C4-2B (cell line): Measurements from ENCODE around the gene AUNIP.

Experiments used
- ZFX ChIP-seq: fragments of 450-650 bp; IDR thresholded peaks from 2 replicates; pipeline ENCODE4 v1.6.1; 2017
- TF ChIP-seq, protein P1 (sequence below): fragments of 450-650 bp; conservative IDR thresholded peaks from 2 replicates; pipeline ENCODE4 v1.5.1; 2017; ENCODE audit warnings: mild to moderate bottlenecking

- TF ChIP-seq, protein P1, sequence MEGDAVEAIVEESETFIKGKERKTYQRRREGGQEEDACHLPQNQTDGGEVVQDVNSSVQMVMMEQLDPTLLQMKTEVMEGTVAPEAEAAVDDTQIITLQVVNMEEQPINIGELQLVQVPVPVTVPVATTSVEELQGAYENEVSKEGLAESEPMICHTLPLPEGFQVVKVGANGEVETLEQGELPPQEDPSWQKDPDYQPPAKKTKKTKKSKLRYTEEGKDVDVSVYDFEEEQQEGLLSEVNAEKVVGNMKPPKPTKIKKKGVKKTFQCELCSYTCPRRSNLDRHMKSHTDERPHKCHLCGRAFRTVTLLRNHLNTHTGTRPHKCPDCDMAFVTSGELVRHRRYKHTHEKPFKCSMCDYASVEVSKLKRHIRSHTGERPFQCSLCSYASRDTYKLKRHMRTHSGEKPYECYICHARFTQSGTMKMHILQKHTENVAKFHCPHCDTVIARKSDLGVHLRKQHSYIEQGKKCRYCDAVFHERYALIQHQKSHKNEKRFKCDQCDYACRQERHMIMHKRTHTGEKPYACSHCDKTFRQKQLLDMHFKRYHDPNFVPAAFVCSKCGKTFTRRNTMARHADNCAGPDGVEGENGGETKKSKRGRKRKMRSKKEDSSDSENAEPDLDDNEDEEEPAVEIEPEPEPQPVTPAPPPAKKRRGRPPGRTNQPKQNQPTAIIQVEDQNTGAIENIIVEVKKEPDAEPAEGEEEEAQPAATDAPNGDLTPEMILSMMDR: no peak
- TF ChIP-seq ZFX: no peak
These were observed 17.4 kb upstream of the AUNIP start for GRCh38 chr1:25876693-25877077.
